Measurements from ENCODE around the gene RPL29.

RPL29 gene

DNA sequence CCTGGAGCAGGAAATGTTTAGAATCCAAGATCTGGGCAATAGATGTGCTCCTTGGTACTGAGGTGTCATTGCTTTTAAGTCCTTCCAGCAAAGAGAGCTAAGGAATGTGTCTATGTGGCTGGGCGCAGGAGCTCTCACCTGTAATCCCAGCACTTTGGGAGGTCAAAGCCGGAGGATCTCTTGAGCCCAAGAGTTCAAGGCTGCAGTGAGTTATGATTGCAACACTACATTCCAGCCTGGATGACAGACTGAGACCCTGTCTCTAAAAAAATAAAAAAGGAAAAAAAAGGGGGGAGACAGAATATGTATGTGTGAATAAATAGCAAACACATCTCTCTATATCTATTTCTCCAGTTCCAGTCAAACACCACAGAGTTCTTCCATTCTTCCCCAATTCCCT, 44.8 kb downstream of the RPL29 start:
- no peak overlapping the region for H3K4me3 ChIP-seq (ENCODE audit: low read length)
- DNase-seq (ENCODE audit: low read depth) = no peak
- TF ChIP-seq, protein P1, sequence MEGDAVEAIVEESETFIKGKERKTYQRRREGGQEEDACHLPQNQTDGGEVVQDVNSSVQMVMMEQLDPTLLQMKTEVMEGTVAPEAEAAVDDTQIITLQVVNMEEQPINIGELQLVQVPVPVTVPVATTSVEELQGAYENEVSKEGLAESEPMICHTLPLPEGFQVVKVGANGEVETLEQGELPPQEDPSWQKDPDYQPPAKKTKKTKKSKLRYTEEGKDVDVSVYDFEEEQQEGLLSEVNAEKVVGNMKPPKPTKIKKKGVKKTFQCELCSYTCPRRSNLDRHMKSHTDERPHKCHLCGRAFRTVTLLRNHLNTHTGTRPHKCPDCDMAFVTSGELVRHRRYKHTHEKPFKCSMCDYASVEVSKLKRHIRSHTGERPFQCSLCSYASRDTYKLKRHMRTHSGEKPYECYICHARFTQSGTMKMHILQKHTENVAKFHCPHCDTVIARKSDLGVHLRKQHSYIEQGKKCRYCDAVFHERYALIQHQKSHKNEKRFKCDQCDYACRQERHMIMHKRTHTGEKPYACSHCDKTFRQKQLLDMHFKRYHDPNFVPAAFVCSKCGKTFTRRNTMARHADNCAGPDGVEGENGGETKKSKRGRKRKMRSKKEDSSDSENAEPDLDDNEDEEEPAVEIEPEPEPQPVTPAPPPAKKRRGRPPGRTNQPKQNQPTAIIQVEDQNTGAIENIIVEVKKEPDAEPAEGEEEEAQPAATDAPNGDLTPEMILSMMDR (conservative IDR thresholded peaks at IDR 0.05; ENCODE audit: low read length) = no peak

DNA sequence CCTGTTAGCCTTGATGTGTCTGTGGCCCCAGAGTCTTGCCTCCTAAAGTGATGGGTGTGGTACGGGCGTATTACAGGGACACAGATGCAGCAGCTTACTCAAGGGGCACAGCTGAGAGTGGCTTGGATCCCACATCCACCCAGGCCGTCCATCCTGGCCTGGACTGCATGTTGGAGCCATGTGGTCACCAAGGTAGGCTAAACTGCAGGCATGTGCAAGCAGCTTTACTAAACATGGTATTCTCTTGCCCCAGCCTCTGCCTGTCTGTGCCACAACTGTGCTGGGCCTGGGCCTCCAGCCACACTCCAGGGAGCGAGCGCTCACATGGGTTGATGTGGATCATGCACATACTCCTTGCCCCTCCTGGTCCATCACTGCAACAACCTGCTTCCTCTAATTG, 46.6 kb downstream of the RPL29 start:
- H3K4me3 ChIP-seq (ENCODE audit: low read length) = no peak overlapping the region
- TF ChIP-seq, protein P1 (conservative IDR thresholded peaks at IDR 0.05; ENCODE audit: low read length) = no peak
- DNase-seq (ENCODE audit: low read depth) = no peak

DNA sequence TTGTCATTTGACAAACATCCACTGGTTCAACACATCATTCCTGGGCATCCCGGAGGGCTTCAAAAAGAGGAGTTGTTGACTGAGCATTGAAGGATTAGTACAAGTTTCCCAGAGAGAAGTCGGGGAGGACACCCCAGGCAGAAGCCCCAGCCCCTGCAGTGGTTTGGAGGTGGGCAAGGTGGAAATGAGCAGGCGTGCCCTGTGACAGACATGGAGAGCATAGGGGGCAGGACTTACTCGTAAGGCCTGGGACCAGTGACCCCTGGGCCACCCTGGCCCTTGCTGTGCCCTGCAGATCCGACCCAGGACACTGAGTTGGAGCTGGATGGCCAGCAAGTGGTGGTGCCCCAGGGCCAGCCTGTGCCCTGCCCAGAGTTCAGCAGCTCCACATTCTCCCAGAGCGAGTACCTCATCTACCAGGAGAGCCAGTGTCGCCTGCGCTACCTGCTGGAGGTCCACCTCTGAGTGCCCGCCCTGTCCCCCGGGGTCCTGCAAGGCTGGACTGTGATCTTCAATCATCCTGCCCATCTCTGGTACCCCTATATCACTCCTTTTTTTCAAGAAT, 47.6 kb downstream of the RPL29 start:
- H3K4me3 ChIP-seq (ENCODE audit: low read length) = no peak overlapping the region
- TF ChIP-seq, protein P1 (conservative IDR thresholded peaks at IDR 0.05; ENCODE audit: low read length) = no peak
- DNase-seq (ENCODE audit: low read depth) = no peak

- no peak for DNase-seq (ENCODE audit: low read depth)
- TF ChIP-seq, protein P1 (conservative IDR thresholded peaks at IDR 0.05; ENCODE audit: low read length) = no peak
- H3K4me3 ChIP-seq (ENCODE audit: low read length) = no peak overlapping the region
These were observed 48.3 kb downstream of the RPL29 start for GRCh38 chr3:51947215-51947900.

DNA sequence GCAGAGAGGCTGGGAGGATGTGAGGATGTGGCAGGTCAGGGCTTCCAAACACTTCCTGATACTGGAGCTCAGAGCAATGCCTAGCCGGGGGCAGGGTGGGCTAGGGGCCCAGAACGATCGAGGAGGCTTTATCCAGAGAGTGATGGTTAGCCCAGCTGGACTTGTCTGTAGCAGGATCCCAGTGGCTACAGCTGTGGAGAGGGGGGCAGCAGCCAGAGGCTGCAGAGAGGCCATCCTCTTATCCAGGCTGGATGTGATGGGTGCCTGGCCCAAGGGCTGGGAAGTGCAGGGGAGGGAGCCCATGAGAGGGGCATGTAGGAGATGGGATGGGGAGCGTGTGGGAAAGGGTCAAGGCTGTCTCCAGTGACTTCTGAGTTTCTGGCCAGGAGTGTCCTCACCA, 48.9 kb downstream of the RPL29 start:
- TF ChIP-seq, protein P1 (conservative IDR thresholded peaks at IDR 0.05; ENCODE audit: low read length) = no peak
- H3K4me3 ChIP-seq (ENCODE audit: low read length) = no peak overlapping the region
- DNase-seq (ENCODE audit: low read depth) = no peak

- TF ChIP-seq, protein P1 (conservative IDR thresholded peaks at IDR 0.05; ENCODE audit: low read length) = no peak
- DNase-seq (ENCODE audit: low read depth) = no peak
These were observed 49.6 kb downstream of the RPL29 start for GRCh38 chr3:51945926-51946705.

More at GRCh38 chr3:51945926-51946705, 49.6 kb downstream of the RPL29 start:
- no peak overlapping the region for H3K4me3 ChIP-seq (ENCODE audit: low read length)

All from AG10803 (cell line).